IPS-18c (cell line): ENCODE measurements around the gene CFAP46.

Source experiments
- H3K4me3 ChIP-seq: 2 replicates; pipeline ENCODE4 v1.7.0; 2013; ENCODE audit warnings: low read depth, mild to moderate bottlenecking, low read length, moderate library complexity; ENCODE audit not compliant: insufficient read depth
- H3K9me3 ChIP-seq: one replicate; pipeline ENCODE4 v1.6.1; 2013; ENCODE audit warnings: mild to moderate bottlenecking, low read length, moderate library complexity; ENCODE audit not compliant: control insufficient read depth, insufficient read depth

The CFAP46 gene

GRCh38 chr10:132810807-132811700 lies 131.3 kb downstream of the CFAP46 start:
- no peak overlapping the region for H3K4me3 ChIP-seq
- H3K9me3 ChIP-seq, result peaks cover 2% of the 10 kb centered on the region

GRCh38 chr10:132810141-132810806 lies 132.1 kb downstream of the CFAP46 start:
- Histone ChIP-seq H3K4me3 (no peak overlapping the region), H3K9me3 (peaks cover 2% of the 10 kb centered on the region)

GRCh38 chr10:132809232-132810140 lies 132.9 kb downstream of the CFAP46 start:
- Histone ChIP-seq H3K4me3 (no peak overlapping the region), H3K9me3 (peaks cover 2% of the 10 kb centered on the region)

- H3K9me3 ChIP-seq, result peaks cover 2% of the 10 kb centered on the region
- no peak overlapping the region for H3K4me3 ChIP-seq
Observed at GRCh38 chr10:132808383-132809231, 133.8 kb downstream of the CFAP46 start.

- peaks cover 2% of the 10 kb centered on the region for H3K9me3 ChIP-seq
Observed at GRCh38 chr10:132807621-132808049, 134.7 kb downstream of the CFAP46 start.

GRCh38 chr10:132806561-132807003 lies 135.8 kb downstream of the CFAP46 start:
- Histone ChIP-seq H3K4me3 (no peak overlapping the region), H3K9me3 (peaks cover 4% of the 10 kb centered on the region)

More at GRCh38 chr10:132807621-132808049, 134.7 kb downstream of the CFAP46 start:
- no peak overlapping the region for H3K4me3 ChIP-seq

GRCh38 chr10:132806110-132806509 lies 136.3 kb downstream of the CFAP46 start:
- Histone ChIP-seq H3K9me3 (peaks cover 4% of the 10 kb centered on the region), H3K4me3 (no peak overlapping the region)

- Histone ChIP-seq H3K4me3 (no peak overlapping the region), H3K9me3 (peaks cover 4% of the 10 kb centered on the region)
Observed at GRCh38 chr10:132805599-132805998, 136.8 kb downstream of the CFAP46 start.

- no peak overlapping the region for H3K4me3 ChIP-seq
- H3K9me3 ChIP-seq, result peaks cover 4% of the 10 kb centered on the region
Observed at GRCh38 chr10:132804785-132805426, 137.5 kb downstream of the CFAP46 start.

GRCh38 chr10:132804287-132804686 lies 138.1 kb downstream of the CFAP46 start:
- Histone ChIP-seq H3K9me3 (peaks cover 4% of the 10 kb centered on the region), H3K4me3 (no peak overlapping the region)

- Histone ChIP-seq H3K9me3 (peaks cover 4% of the 10 kb centered on the region), H3K4me3 (no peak overlapping the region)
Observed at GRCh38 chr10:132803416-132804210, 138.8 kb downstream of the CFAP46 start.

- Histone ChIP-seq H3K4me3 (no peak overlapping the region), H3K9me3 (peaks cover 2% of the 10 kb centered on the region)
Observed at GRCh38 chr10:132802694-132803320, 139.6 kb downstream of the CFAP46 start.

- Histone ChIP-seq H3K4me3 (no peak overlapping the region), H3K9me3 (peaks cover 2% of the 10 kb centered on the region)
Observed at GRCh38 chr10:132802048-132802447, 140.3 kb downstream of the CFAP46 start.

- no peak overlapping the region for H3K4me3 ChIP-seq
- peaks cover 2% of the 10 kb centered on the region for H3K9me3 ChIP-seq
Observed at GRCh38 chr10:132799865-132800264, 142.5 kb downstream of the CFAP46 start.

GRCh38 chr10:132798876-132799275 lies 143.5 kb downstream of the CFAP46 start:
- peaks cover 2% of the 10 kb centered on the region for H3K9me3 ChIP-seq

More at GRCh38 chr10:132798876-132799275, 143.5 kb downstream of the CFAP46 start:
- H3K4me3 ChIP-seq, result no peak overlapping the region
